GM18519 (cell line): Measurements from ENCODE around the gene AK9.
"Not testable (repeated sequence)": the region's sequence is repeated elsewhere in the genome, so short reads cannot be mapped to it uniquely, and the experiment has no call there.

Experiments
- ATAC-seq: cut with Tn5 transposase; IDR thresholded peaks from one replicate; pipeline ENCODE4 v1.9.1; 2021; ENCODE audit warnings: mild to moderate bottlenecking, moderate library complexity; ENCODE audit not compliant: unreplicated experiment, low FRiP score

AK9 gene

DNA sequence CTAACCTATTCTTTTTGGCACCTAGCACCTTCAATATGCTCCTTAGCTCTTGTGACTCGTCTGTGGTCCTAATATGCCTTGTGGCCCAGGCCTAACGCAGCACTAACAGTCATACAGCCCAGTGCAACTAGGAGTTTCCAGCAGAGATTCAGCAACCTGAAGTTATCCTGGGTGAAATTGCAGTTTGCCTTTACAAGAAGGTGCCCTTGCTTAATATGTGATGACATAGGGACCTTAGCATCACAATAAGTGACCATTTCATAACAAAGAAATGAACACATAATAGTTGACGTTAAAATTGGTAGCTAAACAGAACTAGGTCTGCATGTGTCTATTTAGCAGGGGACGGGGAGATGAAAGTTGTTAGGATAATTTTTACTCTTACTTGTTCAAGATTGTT lies 10.2 kb upstream of the AK9 start:
- no peak for ATAC-seq

DNA sequence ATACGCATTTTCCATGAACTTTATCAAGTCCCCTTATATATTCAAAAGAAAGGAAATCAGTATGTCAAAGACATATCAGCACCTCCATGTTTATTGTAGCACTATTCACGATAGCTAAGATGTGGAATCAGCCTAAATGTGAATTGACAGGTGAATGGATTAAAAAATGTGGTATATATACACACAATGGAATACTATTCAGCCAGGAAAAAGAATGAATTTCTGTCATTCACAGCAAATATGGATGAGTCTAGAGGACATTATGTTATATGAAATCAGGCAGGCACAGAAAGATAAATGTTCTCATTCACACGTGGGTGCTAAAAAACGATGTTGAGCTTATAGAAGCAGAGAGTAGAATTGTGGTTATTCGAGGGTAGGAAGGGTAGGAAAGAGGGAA lies 5.4 kb upstream of the AK9 start:
- no peak for ATAC-seq

- no peak for ATAC-seq
Observed at GRCh38 chr6:109695468-109695867, 4.5 kb upstream of the AK9 start.

GRCh38 chr6:109693111-109693510 lies 2.1 kb upstream of the AK9 start:
- no peak for ATAC-seq

DNA sequence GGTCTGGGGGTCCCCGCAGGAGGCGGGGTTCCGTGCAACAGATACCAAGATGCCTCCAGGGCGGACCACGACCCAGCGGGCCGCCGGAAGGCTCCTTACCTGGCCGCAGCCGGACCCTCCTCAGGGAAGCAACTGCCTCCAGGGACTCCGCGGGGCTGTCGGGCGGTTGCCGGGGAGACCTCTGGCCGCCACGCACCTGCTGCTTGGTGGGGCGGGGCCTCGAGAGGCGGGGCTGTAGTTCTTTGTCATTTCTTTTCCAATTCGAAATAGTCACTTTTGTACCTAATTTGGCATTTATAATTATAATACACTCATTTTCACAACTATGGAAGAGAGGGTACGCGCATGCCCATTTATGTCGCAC lies 647 bp downstream of the AK9 start:
- peak; percentile 28 for ATAC-seq

DNA sequence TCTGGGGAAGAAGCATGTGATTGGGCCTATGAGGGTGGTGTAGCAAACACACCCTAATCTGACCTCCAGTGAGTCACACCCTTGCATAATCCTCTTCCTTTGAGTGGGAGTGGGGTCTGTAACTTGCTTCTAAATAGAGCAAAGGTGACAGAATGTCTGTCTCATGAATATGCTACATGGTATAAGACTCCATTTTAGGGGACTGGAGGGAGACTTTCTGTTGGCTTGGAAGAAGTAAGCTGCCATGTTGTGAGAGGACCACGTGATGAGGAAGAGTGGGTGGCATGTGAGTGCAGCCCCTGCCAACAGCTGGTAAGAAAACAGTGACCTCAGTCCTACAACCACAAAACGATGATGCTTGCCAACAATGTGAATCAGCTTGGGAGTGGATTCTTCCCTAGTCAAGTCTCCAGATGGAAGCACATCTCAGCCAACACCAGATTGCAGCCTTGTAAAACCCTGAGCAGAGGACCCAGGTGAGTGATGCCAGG lies 3.7 kb downstream of the AK9 start:
- ATAC-seq = no peak

- ATAC-seq = no peak
Observed at GRCh38 chr6:109686566-109687265, 4.3 kb downstream of the AK9 start.

- not testable (repeated sequence) for ATAC-seq
Observed at GRCh38 chr6:109678661-109679505, 12.1 kb downstream of the AK9 start.

DNA sequence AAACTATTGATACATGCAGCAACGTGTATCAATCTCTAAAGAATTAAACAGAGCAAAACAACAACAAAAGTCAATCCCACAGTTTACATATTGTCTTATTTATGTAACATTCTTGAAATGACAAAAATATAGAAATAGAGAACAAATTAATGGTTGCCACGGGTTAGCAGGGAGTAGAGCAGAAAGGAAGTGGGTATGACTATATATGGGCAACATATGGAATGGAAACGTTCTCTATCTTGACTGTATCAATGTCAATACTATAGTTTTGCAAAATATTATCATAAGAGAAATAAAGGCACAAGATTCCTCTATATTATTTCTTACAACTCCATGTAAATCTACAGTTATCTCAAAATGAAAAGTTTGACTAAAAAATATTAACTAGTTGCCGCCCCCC lies 12.8 kb downstream of the AK9 start:
- no peak for ATAC-seq

DNA sequence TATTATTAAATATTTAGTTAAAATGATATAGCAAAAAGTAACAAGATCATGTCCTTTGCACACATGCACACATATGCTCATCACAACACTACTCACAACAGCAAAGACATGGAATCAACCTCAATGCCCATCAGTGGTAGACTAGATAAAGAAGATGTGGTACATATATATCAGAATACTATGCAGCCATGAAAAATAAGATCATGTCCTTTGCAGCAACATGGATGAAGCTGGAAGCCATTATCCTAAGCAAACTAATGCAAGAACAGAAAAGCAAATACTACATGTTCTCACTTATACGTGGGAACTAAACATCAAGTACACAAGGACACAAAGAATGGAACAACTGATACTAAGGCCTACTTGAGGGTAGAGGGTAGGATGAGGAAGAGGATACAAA lies 14.3 kb downstream of the AK9 start:
- no peak for ATAC-seq

- ATAC-seq = no peak
Observed at GRCh38 chr6:109672839-109673238, 18.2 kb downstream of the AK9 start.

GRCh38 chr6:109672175-109672574 lies 18.8 kb downstream of the AK9 start:
- no peak for ATAC-seq

DNA sequence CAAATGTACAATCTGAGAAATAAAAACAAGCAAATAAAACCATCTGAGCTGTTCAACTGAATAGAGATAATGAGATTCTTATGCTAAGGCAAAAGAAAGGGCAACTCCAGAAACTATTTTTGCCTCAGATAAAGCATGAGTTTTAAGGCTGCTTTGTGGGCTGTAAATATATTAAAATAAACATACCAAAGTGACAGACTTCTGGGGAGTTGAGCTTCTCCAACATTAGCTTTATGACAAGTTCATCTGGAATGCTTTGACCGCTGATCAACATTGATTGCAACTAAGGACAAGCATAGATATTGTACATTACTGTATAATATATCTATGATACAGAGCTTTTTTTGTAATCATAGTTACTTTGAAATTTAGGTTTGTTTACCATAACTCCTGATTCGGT lies 19.3 kb downstream of the AK9 start:
- ATAC-seq = no peak

GRCh38 chr6:109669811-109670210 lies 21.2 kb downstream of the AK9 start:
- ATAC-seq = no peak

DNA sequence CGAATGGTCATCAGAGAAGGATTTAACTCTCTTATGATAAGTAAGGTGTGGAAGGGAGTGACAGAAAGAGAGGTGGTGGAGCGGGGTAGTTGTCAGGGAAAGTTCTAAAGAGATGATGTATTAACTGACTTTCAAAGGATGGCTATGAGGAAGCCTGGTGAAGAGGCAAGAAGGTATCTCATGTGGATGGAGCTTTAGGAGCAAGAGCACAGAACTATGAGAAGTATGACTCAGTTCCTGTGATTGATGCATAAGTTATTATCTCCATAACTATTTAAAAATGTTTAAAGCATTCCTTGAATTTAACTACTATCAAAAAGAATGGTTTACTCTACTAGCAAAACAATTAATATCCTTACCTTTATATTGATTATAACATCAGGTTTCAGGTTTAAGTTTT lies 28.8 kb downstream of the AK9 start:
- no peak for ATAC-seq

- no peak for ATAC-seq
Observed at GRCh38 chr6:109660526-109661320, 30.3 kb downstream of the AK9 start.

GRCh38 chr6:109655761-109656262 lies 35.2 kb downstream of the AK9 start:
- ATAC-seq = no peak

GRCh38 chr6:109653264-109653663 lies 37.7 kb downstream of the AK9 start:
- no peak for ATAC-seq

- ATAC-seq = no peak
Observed at GRCh38 chr6:109644131-109644530, 46.9 kb downstream of the AK9 start.

DNA sequence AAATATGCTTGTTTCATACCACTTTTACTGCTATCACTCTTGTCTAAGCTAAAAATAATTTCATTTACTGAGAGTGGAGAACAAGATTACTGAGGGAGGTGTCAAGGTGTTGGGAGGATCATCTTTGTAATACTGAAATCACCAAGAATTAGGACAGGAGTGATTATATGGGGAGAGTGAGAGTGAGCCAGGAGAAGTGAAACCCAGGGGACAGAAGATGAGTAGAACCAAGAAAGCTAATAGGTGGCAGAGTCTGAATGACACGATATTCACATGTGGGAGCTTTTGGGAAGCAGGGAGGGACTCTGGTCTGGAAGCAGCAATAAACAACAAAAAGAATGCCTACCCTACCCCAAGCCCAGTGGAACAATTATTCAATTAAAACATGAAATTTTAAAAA lies 58.6 kb downstream of the AK9 start:
- ATAC-seq = no peak

DNA sequence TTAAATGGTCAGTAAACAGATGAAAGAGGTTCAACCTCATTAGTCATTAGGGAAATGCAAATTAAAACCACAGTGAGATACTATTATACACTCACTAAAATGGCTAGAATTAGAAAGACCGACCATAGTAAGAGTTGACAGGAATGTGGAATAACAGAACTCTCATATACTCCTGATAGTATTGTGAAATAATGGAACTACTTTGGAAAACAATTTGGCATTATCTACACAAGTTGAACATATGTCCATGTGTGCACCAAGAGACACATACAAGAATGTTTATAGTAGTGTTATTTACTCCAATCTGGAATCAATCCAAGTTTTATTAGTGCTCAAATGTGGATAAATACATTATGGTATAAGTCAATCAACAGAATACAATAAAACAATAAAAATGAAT lies 59.6 kb downstream of the AK9 start:
- ATAC-seq = no peak
